Liver (tissue), 9 donors: Measurements from ENCODE around the gene DHX15. TPM values are rescaled to one million over a fixed set of nuclear protein-coding genes. Genes with fewer than 3 reads are reported as not detected.

Experiments used
- DNase-seq: peaks from one replicate; pipeline ENCODE4 v3.0.0-alpha.2; 2017; ENCODE audit warnings: low spot score
- H3K27ac ChIP-seq, 2 donors: one replicate each; pipeline ENCODE4 v1.7.0; 2013; ENCODE audit warnings: inconsistent platforms in 2 of 2, low read length in 2 of 2, control low read depth in 1 of 2, low read depth in 1 of 2, mild to moderate bottlenecking in 1 of 2
- H3K27me3 ChIP-seq, 4 donors: one replicate each; pipeline versions ENCODE4 v1.6.1 to v1.7.0; 2013; ENCODE audit warnings: low read length in 3 of 4, inconsistent platforms in 1 of 4, mild to moderate bottlenecking in 1 of 4, moderate library complexity in 1 of 4; ENCODE audit not compliant: control insufficient read depth in 4 of 4, insufficient read depth in 4 of 4
- H3K36me3 ChIP-seq, 4 donors: one replicate each; pipeline versions ENCODE4 v1.6.1 to v1.7.0; 2013; ENCODE audit warnings: low read length in 3 of 4, mild to moderate bottlenecking in 3 of 4, low read depth in 1 of 4, moderate library complexity in 1 of 4; ENCODE audit not compliant: control insufficient read depth in 4 of 4, insufficient read depth in 3 of 4
- H3K4me1 ChIP-seq, 4 donors: one replicate each; pipeline versions ENCODE4 v1.6.1 to v1.7.0; 2013; ENCODE audit warnings: low read length in 3 of 4, mild to moderate bottlenecking in 3 of 4, moderate library complexity in 1 of 4; ENCODE audit not compliant: control insufficient read depth in 4 of 4, insufficient read depth in 4 of 4
- H3K4me3 ChIP-seq, 3 donors: one replicate each; pipeline versions ENCODE4 v1.6.1 to v1.7.0; 2013; ENCODE audit warnings: low read length in 3 of 3, control low read depth in 1 of 3, low read depth in 1 of 3, mild to moderate bottlenecking in 1 of 3
- H3K9ac ChIP-seq, 2 donors: one replicate each; pipeline ENCODE4 v1.7.0; 2013; ENCODE audit warnings: low read length in 2 of 2, mild to moderate bottlenecking in 2 of 2, moderate library complexity in 2 of 2, control low read depth in 1 of 2, low read depth in 1 of 2
- H3K9me3 ChIP-seq, 4 donors: one replicate each; pipeline versions ENCODE4 v1.6.1 to v1.7.0; 2013; ENCODE audit warnings: low read length in 3 of 4; ENCODE audit not compliant: control insufficient read depth in 4 of 4
- FOXA1 ChIP-seq: IDR thresholded peaks from 2 replicates; pipeline ENCODE4 v1.6.1; 2016; ENCODE audit warnings: antibody characterized with exemption
- FOXA2 ChIP-seq: IDR thresholded peaks from 2 replicates; pipeline ENCODE4 v1.6.1; 2016; ENCODE audit warnings: antibody characterized with exemption
- GABPA ChIP-seq, 2 donors: IDR thresholded peaks in 1 of 2; conservative IDR thresholded peaks in 1 of 2; 2 replicates each; pipeline ENCODE4 v1.6.1; 2016; ENCODE audit warnings: antibody characterized with exemption in 2 of 2, mild to moderate bottlenecking in 1 of 2, moderate library complexity in 1 of 2
- HNF4G ChIP-seq: IDR thresholded peaks from 2 replicates; pipeline ENCODE4 v1.6.1; 2016; ENCODE audit warnings: antibody characterized with exemption
- JUND ChIP-seq, 2 donors: IDR thresholded peaks; 2 replicates each; pipeline ENCODE4 v1.6.1; 2016; ENCODE audit warnings: antibody characterized with exemption in 2 of 2
- RAD21 ChIP-seq, 2 donors: IDR thresholded peaks; 2 replicates each; pipeline ENCODE4 v1.6.1; 2016; ENCODE audit warnings: antibody characterized with exemption in 2 of 2, mild to moderate bottlenecking in 2 of 2
- TAF1 ChIP-seq: conservative IDR thresholded peaks from 2 replicates; pipeline ENCODE4 v1.6.1; 2016; ENCODE audit warnings: antibody characterized with exemption, mild to moderate bottlenecking
- YY1 ChIP-seq: IDR thresholded peaks from 2 replicates; pipeline ENCODE4 v1.6.1; 2016; ENCODE audit warnings: antibody characterized with exemption, mild to moderate bottlenecking
- WGBS: extraction: QIAGEN DNeasy Blood & Tissue Kit; methylation state at CpG from one replicate; pipeline ENCODE4 v1.1.7; 2013; 5-methylcytosine and 5-hydroxymethylcytosine counted together
- polyA plus RNA-seq, 2 donors: library from polyadenylated mRNA; stranded (reverse) in 1 of 2; unstranded in 1 of 2; fragments of 200-250 nt in 1 of 2; fragments of >200 nt in 1 of 2; fragmentation: Nextera tagmentation in 1 of 2; extraction: Ambion mirVana in 1 of 2; gene quantifications; one replicate each; pipeline versions ENCODE4 v1.2.1 to v1.2.3, GENCODE V29; 2013 to 2015
- total RNA-seq, 2 donors: library from RNA; depleted of rRNA; stranded (reverse); fragments of >200 nt; gene quantifications; one replicate each; pipeline ENCODE4 v1.2.3, GENCODE V29; 2014
- TF ChIP-seq, protein P1 (sequence below): IDR thresholded peaks from 2 replicates; pipeline ENCODE4 v1.6.1; 2016; ENCODE audit warnings: antibody characterized with exemption, mild to moderate bottlenecking
- TF ChIP-seq, protein P2 (sequence below): IDR thresholded peaks from 2 replicates; pipeline ENCODE4 v1.6.1; 2016; ENCODE audit warnings: antibody characterized with exemption
- TF ChIP-seq, protein P3 (sequence below): fragments of 150-350 bp; IDR thresholded peaks from 2 replicates; pipeline ENCODE4 v1.5.1; 2017; ENCODE audit warnings: improper control_type of control experiment, low read depth, low read length; ENCODE audit not compliant: missing input control
- donor health status: healthy.
- donor health status: healthy.
- donor health status: healthy.
- donor health status: healthy.
- donor health status: healthy.

The DHX15 gene
- total and polyA plus RNA-seq, 4 donors: 25.2 to 80.9 (median 51.5) TPM

DNA sequence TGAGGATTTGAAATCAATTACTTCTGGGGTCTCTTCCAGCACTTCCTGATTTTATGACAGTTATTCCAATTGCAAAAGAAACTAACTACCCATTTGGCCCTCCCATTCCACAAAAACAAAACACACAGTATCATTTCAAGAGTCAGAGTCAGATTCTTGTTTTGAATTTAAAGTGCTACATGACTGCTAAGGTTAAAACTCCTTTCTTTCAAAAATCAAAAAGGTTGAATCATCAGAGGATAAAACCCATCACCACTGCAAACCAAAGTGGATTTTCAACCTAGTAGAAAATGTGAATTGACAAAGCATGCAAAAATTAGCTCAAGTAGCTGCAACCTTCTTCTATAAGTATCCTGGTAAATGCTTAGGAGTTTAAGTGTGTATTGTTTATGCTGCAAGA, 67.4 kb downstream of the DHX15 start:
- Histone ChIP-seq H3K36me3 (peaks cover 0 to 3% (median 2%) of the 10 kb centered on the region in 4 donors), H3K27ac (no peak overlapping the region), H3K9ac (no peak overlapping the region)

DNA sequence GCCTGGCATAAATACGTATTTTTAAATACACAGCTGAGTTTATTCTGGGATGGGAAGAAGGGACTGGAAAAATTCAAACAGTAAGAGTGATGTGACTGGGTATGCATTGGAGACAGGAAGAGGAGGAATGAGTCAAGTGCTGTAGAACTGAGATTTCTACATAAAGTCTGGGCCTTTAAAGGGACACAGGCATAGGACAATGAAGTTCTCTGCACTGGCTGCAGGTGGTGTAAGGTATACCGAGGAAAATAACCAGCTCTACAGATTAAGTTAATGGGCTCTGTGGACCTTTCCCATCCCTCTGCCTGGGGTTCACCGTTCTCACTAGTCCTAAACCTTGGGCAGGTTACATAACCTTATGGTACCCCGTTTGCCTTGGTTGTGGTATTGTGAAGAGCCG, 68.7 kb downstream of the DHX15 start:
- Histone ChIP-seq H3K4me3 (no peak overlapping the region), H3K9ac (no peak overlapping the region), H3K4me1 (no peaks in the 10 kb centered on the region), H3K27ac (no peak overlapping the region), H3K36me3 (peaks cover 0 to 3% (median 2%) of the 10 kb centered on the region in 4 donors), H3K9me3 (no peaks in the 10 kb centered on the region), H3K27me3 (no peaks in the 10 kb centered on the region)
- no peak for TF ChIP-seq FOXA1
- TF ChIP-seq, protein P1, sequence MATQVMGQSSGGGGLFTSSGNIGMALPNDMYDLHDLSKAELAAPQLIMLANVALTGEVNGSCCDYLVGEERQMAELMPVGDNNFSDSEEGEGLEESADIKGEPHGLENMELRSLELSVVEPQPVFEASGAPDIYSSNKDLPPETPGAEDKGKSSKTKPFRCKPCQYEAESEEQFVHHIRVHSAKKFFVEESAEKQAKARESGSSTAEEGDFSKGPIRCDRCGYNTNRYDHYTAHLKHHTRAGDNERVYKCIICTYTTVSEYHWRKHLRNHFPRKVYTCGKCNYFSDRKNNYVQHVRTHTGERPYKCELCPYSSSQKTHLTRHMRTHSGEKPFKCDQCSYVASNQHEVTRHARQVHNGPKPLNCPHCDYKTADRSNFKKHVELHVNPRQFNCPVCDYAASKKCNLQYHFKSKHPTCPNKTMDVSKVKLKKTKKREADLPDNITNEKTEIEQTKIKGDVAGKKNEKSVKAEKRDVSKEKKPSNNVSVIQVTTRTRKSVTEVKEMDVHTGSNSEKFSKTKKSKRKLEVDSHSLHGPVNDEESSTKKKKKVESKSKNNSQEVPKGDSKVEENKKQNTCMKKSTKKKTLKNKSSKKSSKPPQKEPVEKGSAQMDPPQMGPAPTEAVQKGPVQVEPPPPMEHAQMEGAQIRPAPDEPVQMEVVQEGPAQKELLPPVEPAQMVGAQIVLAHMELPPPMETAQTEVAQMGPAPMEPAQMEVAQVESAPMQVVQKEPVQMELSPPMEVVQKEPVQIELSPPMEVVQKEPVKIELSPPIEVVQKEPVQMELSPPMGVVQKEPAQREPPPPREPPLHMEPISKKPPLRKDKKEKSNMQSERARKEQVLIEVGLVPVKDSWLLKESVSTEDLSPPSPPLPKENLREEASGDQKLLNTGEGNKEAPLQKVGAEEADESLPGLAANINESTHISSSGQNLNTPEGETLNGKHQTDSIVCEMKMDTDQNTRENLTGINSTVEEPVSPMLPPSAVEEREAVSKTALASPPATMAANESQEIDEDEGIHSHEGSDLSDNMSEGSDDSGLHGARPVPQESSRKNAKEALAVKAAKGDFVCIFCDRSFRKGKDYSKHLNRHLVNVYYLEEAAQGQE: no peak
- no peak for TF ChIP-seq RAD21 (IDR thresholded peaks at IDR 0.05)
- TF ChIP-seq, protein P2, sequence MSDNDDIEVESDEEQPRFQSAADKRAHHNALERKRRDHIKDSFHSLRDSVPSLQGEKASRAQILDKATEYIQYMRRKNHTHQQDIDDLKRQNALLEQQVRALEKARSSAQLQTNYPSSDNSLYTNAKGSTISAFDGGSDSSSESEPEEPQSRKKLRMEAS: no peak
- TF ChIP-seq GABPA (IDR thresholded peaks at IDR 0.05 in 1 of 2, conservative IDR thresholded peaks at IDR 0.05 in 1 of 2): no peak
- no peak for TF ChIP-seq FOXA2
- TF ChIP-seq, protein P3, sequence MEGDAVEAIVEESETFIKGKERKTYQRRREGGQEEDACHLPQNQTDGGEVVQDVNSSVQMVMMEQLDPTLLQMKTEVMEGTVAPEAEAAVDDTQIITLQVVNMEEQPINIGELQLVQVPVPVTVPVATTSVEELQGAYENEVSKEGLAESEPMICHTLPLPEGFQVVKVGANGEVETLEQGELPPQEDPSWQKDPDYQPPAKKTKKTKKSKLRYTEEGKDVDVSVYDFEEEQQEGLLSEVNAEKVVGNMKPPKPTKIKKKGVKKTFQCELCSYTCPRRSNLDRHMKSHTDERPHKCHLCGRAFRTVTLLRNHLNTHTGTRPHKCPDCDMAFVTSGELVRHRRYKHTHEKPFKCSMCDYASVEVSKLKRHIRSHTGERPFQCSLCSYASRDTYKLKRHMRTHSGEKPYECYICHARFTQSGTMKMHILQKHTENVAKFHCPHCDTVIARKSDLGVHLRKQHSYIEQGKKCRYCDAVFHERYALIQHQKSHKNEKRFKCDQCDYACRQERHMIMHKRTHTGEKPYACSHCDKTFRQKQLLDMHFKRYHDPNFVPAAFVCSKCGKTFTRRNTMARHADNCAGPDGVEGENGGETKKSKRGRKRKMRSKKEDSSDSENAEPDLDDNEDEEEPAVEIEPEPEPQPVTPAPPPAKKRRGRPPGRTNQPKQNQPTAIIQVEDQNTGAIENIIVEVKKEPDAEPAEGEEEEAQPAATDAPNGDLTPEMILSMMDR: no peak
- 99% methylated on average over 5 of the region's 5 CpGs for WGBS
- DNase-seq: no peak

More for the DNA sequence above, 67.4 kb downstream of the DHX15 start:
- no peak for DNase-seq
- Histone ChIP-seq H3K9me3 (no peaks in the 10 kb centered on the region), H3K4me1 (no peaks in the 10 kb centered on the region), H3K27me3 (no peaks in the 10 kb centered on the region), H3K4me3 (no peak overlapping the region)
- TF ChIP-seq GABPA (IDR thresholded peaks at IDR 0.05 in 1 of 2, conservative IDR thresholded peaks at IDR 0.05 in 1 of 2) (no peak), YY1 (no peak), TAF1 (no peak), JUND (IDR thresholded peaks at IDR 0.05) (no peak), HNF4G (no peak)

DNA sequence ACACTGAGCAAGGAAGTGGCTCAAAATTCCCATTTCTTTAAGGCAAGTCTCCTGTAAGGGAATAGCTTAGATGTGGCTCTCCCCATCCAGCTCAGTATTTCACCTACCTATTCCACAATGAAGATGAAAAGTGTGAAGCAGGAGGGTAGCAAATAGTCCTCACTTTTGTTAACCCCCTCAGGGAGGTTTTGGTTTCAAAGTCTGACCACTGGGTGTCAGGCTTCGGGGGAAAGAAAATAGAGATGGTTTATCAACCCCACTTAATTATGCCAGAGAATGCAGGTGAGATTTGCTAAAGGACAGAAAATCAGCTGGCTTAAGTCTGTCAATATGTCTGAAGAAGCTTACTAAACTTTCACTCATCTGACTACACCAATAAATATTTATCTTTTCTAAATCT, 69.5 kb downstream of the DHX15 start:
- no peaks in the 10 kb centered on the region for H3K4me1 ChIP-seq
- 87% methylated on average over 1 of the region's 1 CpG for WGBS
- peaks cover 0 to 3% (median 2%) of the 10 kb centered on the region in 4 donors for H3K36me3 ChIP-seq
- no peak for DNase-seq
- no peaks in the 10 kb centered on the region for H3K27me3 ChIP-seq
- H3K9me3 ChIP-seq: no peaks in the 10 kb centered on the region
- no peak overlapping the region for H3K4me3 ChIP-seq
- TF ChIP-seq, protein P3: peak; percentile 5
- TF ChIP-seq, protein P2: no peak
- no peak overlapping the region for H3K9ac ChIP-seq
- no peak overlapping the region for H3K27ac ChIP-seq
